Progenitor cell of endocrine pancreas (in vitro differentiated cells): Measurements from ENCODE around the gene SLC24A5. TPM values are rescaled to one million over a fixed set of nuclear protein-coding genes. Genes with fewer than 3 reads are reported as not detected.

Experiments
- DNase-seq: peaks from one replicate; pipeline ENCODE4 v3.0.0; 2021; ENCODE audit warnings: low spot score; ENCODE audit not compliant: unreplicated experiment
- H3K27ac Mint-ChIP-seq: 2 replicates; pipeline ENCODE4 v1.8.0; 2021; ENCODE audit warnings: mild to moderate bottlenecking, moderate library complexity, mixed read lengths
- H3K27me3 Mint-ChIP-seq: 2 replicates; pipeline ENCODE4 v1.8.0; 2021; ENCODE audit warnings: mixed read lengths
- H3K36me3 Mint-ChIP-seq: 2 replicates; pipeline ENCODE4 v1.8.0; 2022; ENCODE audit warnings: mixed read lengths; ENCODE audit not compliant: insufficient read depth
- H3K4me1 Mint-ChIP-seq: 2 replicates; pipeline ENCODE4 v1.8.0; 2021; ENCODE audit warnings: low read depth, mixed read lengths
- H3K4me3 Mint-ChIP-seq: 2 replicates; pipeline ENCODE4 v1.8.0; 2021; ENCODE audit warnings: low read depth, mild to moderate bottlenecking, moderate library complexity, mixed read lengths
- H3K9me3 Mint-ChIP-seq: 2 replicates; pipeline ENCODE4 v1.8.0; 2021; ENCODE audit warnings: low read depth, mixed read lengths
- CTCF ChIP-seq: fragments of 200-600 bp; sonication (generic); IDR thresholded peaks from one replicate; pipeline ENCODE4 v1.5.0; 2021; ENCODE audit warnings: antibody characterized with exemption, mild to moderate bottlenecking; ENCODE audit not compliant: unreplicated experiment
- total RNA-seq: library from RNA; stranded (reverse); gene quantifications from 2 replicates; pipeline ENCODE4 v1.2.1, GENCODE V29; 2021

SLC24A5 gene
- total RNA-seq, 1 donor from 2014 or later, result not detected

DNA sequence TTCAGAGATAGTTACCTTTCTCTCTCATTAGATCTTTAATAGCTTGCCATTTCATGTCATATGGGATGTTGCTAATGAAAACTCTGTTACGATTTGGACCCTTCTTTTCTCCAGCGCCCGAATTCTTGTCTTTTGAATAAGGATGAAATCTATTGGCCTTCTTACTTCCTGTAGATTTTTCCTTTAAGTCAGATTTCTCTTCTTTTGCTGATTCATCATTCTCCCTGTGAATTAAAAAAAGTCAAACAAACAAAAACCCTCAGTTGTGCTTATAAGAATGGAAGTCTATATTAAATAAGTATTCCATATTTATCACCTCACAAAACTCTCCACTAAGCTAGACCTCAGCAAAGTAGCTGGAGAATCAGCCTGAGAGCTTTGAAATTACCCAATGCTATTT is 47.8 kb downstream of the SLC24A5 start:
- no peak overlapping the region for H3K27ac Mint-ChIP-seq
- H3K9me3 Mint-ChIP-seq, result peaks cover 19% of the 10 kb centered on the region
- no peaks in the 10 kb centered on the region for H3K27me3 Mint-ChIP-seq
- no peak for TF ChIP-seq CTCF
- DNase-seq, result no peak
- H3K4me3 Mint-ChIP-seq, result no peak overlapping the region
- H3K4me1 Mint-ChIP-seq, result peaks cover 19% of the 10 kb centered on the region
- peaks cover 41% of the 10 kb centered on the region for H3K36me3 Mint-ChIP-seq

DNA sequence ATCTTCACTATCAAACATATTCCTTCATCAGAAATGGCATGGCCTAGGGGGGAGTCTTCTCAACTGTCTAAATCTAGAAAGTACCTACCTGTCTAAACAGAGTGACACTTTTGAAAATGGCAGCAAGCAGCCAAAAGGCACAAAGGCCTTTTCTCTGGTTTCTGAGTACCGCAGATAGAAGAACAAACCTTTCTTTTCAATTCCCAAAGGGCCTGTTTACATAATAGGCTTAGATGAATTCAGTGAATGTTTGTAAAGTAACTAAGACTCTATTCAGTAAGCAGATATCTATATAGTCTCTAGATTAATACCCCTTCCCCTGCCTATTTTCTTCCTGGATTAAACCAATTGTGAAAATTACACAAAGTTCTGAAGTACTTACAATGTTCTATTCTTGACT is 50.2 kb downstream of the SLC24A5 start:
- peaks cover 19% of the 10 kb centered on the region for H3K4me1 Mint-ChIP-seq
- no peaks in the 10 kb centered on the region for H3K27me3 Mint-ChIP-seq
- peak overlapping the region; percentile 31 for H3K27ac Mint-ChIP-seq
- H3K4me3 Mint-ChIP-seq, result no peak overlapping the region
- TF ChIP-seq CTCF, result no peak
- peaks cover 50% of the 10 kb centered on the region for H3K36me3 Mint-ChIP-seq
- peaks cover 35% of the 10 kb centered on the region for H3K9me3 Mint-ChIP-seq
- no peak for DNase-seq

DNA sequence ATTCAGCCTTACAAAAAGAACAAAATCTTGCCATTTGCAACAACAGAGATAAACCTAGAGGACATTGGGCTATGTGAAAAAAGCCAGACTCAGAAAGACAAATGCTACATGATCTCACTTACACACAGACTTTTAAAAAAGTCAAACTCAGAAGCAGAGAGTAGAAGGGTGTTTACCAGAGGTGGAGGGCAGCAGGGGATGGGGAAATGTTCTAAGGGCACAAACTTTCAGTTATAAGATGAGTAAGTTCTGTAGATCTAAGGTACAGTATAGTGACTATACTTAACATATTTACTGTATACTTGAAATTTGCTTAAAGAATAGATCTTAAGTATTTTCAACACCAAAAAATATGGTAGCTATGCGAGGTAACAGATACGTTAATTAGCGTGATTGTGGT is 54.3 kb downstream of the SLC24A5 start:
- H3K9me3 Mint-ChIP-seq, result peaks cover 35% of the 10 kb centered on the region
- H3K27ac Mint-ChIP-seq, result no peak overlapping the region
- no peaks in the 10 kb centered on the region for H3K27me3 Mint-ChIP-seq
- peaks cover 17% of the 10 kb centered on the region for H3K4me1 Mint-ChIP-seq
- DNase-seq, result no peak
- TF ChIP-seq CTCF, result no peak
- H3K4me3 Mint-ChIP-seq, result no peak overlapping the region
- peaks cover 33% of the 10 kb centered on the region for H3K36me3 Mint-ChIP-seq

GRCh38 chr15:48176112-48176511 is 55.3 kb downstream of the SLC24A5 start:
- peaks cover 12% of the 10 kb centered on the region for H3K4me1 Mint-ChIP-seq
- no peak for TF ChIP-seq CTCF
- peaks cover 33% of the 10 kb centered on the region for H3K36me3 Mint-ChIP-seq
- no peak overlapping the region for H3K4me3 Mint-ChIP-seq
- peaks cover 35% of the 10 kb centered on the region for H3K9me3 Mint-ChIP-seq
- H3K27me3 Mint-ChIP-seq, result no peaks in the 10 kb centered on the region
- no peak for DNase-seq
- H3K27ac Mint-ChIP-seq, result no peak overlapping the region

- Mint-ChIP-seq H3K36me3 (peaks cover 30% of the 10 kb centered on the region), H3K27me3 (peaks cover under 1% of the 10 kb centered on the region), H3K4me3 (peak overlapping the region; percentile 93), H3K4me1 (peaks cover 10% of the 10 kb centered on the region), H3K9me3 (peaks cover 32% of the 10 kb centered on the region), H3K27ac (peak overlapping the region; percentile 97)
- TF ChIP-seq CTCF, result no peak
- DNase-seq, result no peak
Observed at GRCh38 chr15:48176957-48177356, 56.2 kb downstream of the SLC24A5 start.
